ENCODE measurements around the gene FAM237B.
"Not testable (repeated sequence)": the region's sequence is repeated elsewhere in the genome, so short reads cannot be mapped to it uniquely, and the experiment has no call there.

The FAM237B gene

DNA sequence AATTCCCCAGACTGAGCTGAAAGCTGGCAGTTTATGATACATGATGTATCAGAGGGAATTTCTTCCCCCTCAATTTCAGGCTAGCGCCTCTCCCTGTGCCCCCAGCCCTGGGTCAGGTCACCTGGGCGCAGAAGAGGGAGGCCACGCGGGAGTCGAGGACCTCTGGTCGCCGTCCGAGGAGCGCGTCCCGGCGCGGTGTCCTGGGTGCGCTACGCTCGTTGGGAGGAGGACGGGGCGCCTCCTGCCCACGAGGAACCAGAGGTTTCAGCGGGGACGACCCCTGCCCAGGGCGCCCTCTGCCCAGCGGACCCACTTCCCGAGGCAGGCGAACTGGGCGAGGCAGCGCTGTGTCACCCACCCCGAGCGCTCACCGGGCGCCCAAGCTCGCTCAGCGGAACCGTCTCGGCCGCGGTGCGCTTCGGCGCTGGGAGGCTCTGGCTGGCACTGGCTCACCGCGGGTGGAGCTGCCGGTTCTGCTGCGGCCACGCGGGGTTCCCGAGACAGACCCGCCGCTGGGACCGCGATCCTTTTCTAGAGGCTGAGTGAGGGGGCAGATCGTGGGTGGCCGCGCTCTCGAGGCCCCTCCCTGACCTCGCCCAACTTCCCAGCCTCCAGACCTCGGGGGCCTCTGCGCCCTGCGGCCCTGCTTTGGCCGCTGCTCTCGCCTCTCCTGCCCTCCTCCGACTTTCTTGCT, at the start of gene FAM237B:
FAM237B (minus strand) TSS at position 504 of the 694 bp plus-strand sequence. CDS start 1,556 bp downstream, outside the sequence.
- DNase-seq, result no peak

DNA sequence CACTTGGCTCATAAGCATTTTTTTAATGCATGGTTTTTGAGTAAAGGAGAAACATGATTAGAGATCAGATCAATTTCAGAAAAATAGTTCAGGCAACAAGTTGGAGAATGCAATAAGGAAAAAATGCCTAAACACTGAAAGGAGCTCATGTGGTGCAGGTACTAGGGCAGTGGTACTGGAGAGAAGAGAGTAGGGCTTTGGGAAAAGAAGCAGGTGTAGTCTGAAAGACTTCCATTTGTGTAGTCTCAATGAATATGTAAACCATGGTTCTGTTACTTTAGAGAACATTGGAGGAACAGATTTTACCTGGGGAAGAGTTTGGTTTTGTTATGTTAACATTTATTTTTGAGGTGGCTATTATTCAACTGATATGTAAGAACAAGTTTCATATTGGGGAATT, 30.9 kb upstream of the FAM237B start:
- no peak for DNase-seq

DNA sequence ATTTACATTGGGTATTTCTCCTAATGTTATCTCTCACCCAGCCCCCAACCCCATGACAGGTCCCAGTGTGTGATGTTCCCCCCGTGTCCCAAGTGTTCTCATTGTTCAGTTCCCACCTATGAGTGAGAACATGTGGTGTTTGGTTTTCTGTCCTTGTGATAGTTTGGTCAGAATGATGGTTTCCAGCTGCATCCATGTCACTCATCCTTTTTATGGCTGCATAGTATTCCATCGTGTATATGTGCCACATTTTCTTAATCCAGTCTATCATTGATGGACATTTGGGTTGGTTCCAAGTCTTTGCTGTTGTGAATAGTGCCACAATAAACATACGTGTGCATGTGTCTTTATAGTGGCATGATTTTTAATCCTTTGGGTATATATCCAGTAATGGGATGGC, 28.9 kb upstream of the FAM237B start:
- not testable (repeated sequence) for DNase-seq

DNA sequence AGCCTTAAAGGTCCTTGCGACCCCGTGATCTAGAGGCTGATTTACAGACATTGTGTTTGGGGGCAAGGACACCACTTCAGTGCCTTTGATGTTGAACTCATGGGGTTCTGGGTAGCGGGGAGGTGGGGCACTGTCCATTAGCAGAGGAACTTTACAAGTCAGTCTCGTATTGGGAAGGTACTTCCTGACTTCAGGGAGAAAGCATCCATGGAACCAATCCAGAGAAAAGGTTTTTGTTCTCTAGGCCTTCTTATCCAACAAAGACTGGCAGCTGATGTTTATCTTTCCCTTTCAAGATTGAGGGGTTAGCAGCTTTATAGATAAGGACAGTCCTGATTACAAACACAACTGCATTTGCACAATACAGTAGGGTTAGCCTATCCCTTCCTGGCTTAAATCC, 28.2 kb upstream of the FAM237B start:
- no peak for DNase-seq

DNA sequence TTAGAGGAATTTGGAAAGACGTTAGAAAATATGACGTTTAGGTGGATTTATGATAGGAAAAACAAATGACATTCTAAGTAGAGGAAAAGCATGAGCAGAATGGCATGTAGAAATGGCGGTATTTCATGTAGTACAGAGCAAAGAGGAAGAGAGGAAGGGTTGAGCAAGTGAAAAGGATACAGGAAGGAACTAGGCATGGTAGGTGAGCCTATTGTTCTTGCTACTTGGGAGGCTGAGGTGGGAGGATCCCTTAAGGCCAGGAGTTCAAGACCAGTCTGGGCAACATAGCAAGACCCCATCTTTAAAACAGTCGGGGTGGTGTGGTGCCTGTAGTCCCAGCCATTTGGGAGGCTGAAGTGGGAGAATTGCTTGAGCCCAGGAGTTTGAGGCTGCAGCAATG, 26.7 kb upstream of the FAM237B start:
- DNase-seq, result no peak

DNA sequence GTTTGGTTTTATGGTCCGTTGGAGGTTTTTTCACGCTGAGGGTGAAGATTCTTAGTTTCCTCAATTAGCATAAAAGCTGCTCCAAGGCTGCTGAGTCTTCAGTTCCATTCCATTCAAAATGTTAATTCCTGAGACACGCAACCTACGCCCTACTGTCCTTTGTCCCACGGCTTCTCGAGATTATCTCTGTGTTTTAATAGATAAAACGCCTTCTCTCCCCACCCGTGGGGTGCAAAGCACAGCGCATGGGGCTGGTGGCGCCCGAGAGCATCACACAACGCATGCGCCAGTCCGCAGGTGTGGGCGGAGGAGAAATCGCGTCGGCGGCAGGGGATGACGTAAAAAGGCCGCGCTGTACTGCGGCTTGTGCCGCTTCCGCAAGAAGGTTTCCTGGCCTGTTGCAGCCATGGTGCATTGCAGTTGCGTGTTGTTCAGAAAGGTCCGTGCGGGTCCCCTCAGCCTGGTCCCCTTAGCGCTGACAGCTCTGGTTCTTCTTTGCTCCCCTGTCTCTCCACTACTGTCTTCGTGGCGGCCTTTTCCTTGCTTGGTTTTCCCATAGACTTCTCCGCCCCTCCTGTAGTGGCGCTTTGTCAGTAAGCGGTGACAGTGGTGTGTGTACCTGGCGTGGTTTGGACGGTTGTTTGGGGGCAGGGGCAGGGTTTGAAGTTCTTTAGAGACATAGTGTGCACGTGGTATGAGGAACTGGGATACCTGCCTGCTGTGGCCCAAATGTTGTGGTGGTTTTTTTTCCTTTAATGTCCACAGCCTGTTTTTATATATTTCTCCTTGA, 25.4 kb upstream of the FAM237B start, which contains the start of gene GTPBP10:
GTPBP10 (plus strand) TSS at position 381 of the 790 bp plus-strand sequence; CDS start at position 407, 26 bp downstream.
- peak; percentile 94 for DNase-seq

DNA sequence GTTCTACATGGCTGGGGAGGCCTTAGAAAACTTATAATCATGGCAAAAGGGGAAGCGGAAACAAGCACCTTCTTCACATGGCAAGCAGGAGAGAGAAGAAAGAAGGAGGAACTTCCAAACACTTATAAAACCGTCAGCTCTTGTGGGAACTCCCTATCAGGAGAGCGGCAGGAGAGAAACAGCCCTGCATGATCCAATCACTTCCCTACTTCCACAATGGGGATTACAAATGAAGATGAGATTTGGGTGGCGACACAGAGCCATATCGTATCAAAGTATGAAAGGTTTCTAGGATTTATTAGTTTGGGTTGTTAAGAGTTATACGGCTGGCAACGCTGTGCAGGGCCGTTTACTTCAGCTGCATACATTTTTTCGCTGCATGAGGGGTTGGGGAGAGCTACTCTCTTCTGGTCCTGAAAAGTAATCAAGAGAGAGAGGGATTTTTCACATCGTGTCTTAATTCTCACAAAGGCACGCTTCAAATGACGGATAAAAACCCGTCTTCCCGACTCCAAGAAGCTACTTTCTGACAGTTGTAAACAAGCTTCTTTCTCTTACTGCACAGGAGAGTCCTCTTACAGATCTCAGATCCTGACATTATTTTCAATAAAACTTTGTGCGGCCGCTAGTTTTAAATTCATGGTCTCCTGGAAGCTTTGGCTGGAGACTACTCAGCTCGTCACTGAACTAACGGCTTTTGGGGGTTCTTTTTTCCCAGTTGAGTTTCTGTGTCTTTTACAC, 24.7 kb upstream of the FAM237B start:
- DNase-seq, result peak; percentile 0

DNA sequence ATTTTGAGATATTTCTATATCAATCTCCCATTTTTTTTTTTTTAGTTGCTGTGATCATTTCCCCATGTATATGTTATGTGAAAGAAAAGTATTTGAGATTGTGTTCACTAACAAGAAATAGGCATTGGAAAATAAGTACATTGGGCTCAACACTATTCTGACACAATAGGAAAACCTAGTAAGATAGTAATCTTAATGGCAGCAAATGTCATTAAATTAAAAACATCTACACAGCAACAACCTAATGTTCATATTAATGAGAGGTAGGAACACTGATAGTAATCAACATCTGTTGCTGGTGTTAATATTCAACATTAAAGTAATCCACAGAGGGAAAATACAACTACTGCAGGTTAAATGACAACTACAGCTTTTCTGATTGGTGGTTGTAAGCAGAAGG, 23.9 kb upstream of the FAM237B start:
- DNase-seq, result no peak

DNA sequence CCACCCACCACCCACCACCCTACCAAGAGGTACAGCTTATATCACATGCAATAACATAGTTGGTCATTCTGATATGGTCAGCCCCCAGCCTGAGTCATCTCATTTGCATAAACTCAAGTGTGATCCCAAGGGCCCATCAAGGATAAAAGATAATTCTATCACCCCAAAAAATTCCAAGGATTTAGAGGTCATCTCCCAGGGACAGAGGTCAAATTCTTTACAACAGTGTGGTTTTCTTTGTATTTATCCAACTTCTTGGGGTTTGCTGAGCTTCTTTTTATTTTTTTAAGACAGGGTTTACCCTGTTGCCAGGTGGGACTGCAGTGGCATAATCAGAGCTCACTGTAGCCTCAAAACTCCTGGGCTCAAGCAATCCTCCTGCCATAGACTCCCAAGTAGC, 16.0 kb upstream of the FAM237B start:
- no peak for DNase-seq

DNA sequence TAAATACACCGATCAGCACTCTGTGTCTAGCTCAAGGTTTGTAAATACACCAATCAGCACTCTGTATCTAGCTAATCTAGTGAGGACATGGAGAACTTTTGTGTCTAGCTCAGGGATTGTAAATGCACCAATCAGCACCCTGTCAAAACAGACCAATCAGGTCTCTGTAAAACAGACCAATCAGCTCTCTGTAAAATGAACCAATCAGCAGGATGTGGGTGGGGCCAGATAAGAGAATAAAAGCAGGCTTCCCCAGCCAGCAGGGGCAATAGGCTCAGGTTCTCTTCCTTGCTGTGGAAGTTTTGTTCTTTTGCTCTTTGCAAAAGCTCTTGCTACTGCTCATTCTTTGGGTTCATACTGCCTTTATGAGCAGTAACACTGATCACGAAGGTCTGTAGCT, 13.8 kb upstream of the FAM237B start:
- DNase-seq, result not testable (repeated sequence)

DNA sequence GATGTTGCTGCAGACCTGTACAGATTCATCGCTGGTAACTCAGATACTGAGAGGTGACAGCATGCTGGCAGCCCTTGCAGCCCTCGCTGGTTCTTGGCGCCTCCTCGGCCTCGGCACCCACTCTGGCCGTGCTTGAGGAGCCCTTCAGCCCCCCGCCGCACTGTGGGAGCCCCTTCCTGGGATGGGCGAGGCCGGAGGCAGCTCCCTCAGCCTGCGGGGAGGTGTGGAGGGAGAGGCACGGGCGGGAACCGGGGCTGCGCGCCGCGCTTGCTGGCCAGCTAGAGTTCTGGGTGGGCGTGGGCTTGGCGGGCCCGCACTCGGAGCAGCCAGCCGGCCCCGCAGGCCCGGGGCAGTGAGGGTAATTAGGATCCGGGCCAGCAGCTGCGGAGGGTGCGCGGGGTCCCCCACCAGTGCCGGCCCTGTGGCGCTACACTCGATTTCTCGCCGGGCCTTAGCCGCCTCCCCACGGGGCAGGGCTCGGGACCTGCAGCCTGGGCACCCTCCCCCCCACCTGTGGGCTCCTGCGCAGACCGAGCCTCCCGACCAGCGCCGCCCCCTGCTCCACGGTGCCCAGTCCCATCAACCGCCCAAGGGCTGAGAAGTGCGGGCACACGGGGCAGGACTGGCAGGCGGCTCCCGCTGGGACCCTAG, 13.2 kb upstream of the FAM237B start:
- DNase-seq, result no peak

DNA sequence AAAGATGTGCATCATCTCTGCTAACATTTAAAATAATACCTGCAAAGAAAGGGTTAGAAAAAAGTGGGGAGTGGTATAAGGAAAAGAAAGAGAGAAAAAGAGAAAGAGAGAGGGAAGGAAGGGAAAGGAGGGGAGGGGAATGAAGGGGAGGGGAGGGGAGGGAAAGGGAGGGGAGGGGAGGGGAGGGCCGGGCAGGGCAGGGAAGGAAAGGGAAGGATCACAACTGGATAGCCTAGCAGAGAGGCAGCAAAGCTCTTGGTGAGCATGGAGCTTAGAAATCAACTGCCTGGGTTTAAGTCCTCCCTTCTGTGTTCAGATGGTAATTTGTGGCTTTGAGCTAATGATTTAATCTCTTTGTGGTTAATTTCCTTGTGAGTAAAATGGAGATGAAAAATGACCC, 5.4 kb upstream of the FAM237B start:
- no peak for DNase-seq

DNA sequence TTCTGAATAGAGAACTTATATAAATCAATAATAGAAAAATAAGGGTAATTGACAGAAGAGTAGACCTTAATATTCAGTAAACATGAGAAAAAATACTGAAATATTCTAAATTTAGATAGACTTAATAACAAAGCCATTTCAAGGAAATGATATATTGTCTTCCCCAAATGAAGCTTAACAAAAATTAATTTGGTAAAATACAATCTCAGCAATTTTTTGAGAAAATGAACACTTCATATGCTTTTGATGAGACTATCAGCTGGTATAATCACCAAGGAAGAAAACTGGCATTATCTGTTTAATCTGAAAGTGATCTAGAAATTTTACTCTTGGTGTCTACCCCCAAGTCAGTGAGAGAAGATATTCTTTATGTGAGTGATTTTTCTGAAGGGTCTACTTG, 1.7 kb upstream of the FAM237B start:
- DNase-seq, result no peak

DNA sequence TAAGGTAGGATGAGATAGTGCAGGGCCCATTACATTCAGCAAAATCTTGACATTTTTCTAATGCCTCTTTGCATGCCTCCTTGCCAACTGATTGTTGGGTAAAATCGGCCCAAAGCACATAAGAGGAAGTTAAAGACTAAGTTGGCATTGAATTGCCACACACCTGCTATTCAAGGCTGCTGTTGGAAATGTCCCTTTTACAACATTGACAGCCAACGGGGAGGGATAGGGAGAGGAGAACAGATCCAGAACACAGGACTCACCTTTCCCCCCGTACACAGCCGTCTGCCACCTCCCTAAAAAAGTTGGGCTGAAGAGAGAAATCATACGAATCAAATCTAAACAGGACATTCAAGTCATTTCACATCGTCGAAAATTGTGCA, 695 bp downstream of the FAM237B start:
- DNase-seq, result no peak

DNA sequence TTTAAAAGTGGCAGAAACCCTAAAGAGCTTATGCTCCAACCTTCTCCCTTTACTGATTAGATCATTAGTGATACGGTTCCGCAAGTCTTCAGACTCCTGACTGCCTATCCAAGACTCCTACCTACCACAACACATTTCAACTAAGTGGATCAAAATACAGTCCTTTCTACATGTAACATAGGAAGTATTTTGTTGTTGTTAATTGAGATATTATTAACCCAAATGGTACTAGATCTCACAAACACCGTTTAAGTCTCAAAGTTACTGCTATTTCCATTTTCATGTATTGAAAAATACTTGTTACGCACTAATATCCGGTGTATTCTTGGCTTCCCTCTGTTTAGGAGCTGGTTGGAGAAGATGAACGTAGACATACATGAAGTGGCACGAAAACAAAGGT, 1.1 kb downstream of the FAM237B start:
- no peak for DNase-seq

DNA sequence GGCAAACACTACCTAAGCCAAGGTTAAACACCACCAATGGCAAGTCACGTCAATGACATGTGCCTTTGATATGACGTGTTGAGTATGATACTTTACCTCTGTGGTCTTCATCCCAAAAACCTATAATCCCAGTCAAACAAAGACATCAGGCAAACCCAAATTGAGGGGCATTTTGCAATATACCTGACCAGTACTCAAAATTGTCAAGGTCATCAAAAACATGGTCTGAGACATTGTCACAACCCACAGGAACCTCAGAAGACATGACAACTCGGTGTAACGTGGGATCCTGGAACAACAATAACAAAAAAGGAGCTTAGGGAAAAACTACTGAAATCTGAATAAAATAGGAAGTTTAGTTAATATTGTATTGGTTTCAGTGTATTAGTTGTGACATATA, 7.2 kb downstream of the FAM237B start:
- DNase-seq, result no peak

DNA sequence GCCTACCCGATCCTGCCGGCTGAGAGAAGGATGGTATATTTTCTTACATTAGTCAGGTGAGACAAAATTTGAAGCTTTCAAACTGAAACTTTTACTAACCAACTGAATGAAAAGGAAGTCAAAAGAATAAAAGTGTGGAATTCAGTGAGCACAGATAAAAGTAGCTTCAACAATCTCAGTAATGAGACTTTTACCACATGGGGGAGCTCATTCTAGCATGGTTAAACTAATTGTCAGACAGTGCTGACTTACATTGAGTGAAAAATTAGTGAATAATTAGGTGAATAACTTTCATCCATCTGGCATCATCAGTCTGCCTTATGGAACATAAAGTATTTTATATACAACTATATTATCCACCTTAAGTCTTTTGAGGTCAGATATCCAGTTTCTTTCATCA, 8.4 kb downstream of the FAM237B start:
- DNase-seq, result no peak

DNA sequence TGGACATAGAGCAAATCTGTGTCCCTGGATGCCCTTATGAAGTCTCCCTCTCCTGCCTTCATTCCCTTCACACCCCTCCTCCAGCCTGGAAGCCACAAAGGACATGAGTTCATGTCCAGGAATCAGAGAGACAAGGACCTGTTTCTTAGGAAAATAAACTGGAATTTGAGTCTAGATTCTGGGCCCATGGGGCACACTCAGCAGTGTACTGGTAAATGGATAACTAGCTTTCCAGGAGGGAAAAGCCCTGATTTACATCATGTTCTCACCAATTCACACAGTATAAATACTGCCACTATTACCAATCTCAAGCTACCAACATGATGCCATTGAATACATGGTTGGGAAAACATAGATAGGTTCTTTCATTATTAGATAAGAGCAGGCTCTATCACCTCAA, 9.9 kb downstream of the FAM237B start:
- DNase-seq, result no peak

DNA sequence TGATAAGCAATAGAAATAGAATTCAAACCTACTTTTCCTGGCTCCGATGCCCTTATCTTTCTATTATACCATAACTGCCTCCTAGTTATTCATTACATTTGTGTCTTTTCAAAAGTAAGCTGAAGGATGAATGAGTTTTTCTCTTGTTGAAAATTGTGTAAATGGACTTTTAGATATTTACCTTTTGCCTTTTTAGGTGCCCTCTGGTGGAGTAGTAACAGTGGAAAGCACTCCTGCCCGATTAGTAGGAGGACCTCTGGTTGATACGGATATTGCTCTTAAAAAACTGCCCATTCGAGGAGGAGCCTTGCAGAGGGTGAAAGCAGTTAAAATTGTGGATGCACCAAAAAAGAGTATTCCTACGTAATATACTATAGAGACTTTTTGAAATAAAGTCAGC, 11.2 kb downstream of the FAM237B start:
- DNase-seq, result no peak

DNA sequence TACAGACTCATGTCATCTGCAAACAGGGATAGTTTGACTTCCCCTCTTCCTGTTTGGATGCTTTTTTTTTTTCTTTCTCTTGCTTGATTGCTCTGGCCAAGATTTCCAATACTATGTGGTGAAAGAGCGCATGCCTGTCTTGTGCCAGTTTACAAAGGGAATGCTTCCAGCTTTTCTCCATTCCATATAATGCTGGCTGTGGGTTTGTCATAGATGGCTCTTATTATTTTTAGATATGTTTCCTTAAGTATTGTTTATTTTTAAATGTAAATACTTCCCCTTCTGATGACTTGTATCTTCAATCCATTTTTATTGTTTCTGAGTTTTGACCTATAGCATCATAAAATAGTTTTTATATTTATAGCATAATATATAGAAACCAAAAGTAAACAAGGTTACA, 17.9 kb downstream of the FAM237B start:
- DNase-seq, result no peak

DNA sequence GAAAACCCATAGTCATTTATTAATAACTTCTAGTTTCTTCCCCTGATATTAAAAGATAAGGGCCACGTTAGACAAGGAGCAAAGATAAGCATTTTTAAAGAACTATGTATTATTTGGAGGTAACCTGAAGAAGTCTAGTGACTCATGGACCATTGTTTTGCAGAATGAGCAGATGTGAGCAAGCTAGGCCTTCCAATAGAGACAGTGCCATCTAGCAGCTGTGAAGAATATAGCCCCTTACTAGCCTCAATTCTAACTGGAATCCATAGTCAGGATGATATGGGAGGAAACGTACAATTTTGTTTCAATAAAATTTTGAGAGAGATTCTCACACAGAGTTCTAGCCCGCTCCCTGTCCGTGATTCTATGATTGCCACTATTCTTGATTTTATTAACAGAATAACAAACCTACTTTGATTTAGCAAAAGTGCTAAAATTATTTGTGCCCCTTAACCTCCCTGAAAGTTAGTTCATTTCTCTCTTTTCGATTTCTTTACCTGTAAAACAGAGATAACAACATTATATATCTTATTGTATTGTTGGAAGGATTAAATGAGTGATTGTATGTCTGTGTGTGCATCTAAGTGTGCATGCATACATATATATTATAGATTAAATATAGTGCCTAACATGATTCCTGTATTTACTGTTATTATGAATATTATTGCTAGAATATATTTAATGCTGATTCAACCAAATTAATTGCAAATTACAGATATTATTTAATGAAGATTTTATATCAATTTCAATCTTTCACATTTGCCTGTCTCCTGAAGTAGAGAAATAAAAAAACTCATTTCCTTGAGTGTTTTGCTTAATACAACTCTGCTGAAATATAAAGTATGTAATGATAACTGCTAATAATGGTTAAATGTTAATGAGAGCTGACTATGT, 22.7 kb downstream of the FAM237B start:
- peak; percentile 22 for DNase-seq

Measured in activated CD4-positive, alpha-beta T cell treated with anti-CD3 and anti-CD28 coated beads, Interleukin-2, amount 50 U/mL, for 16 hours (primary cell).